ENCODE results near the gene CT47C1. TPM values are rescaled to one million over a fixed set of nuclear protein-coding genes. Genes with fewer than 3 reads are reported as not detected.

CT47C1 gene
- total RNA-seq, 1 experiment from 2014 or later: not detected

GRCh38 chrX:119095936-119096335 lies 23.1 kb downstream of the CT47C1 start:
- H3K9me3 ChIP-seq (ENCODE audit: control insufficient read depth, low read depth, low read length): peaks cover 71% of the 10 kb centered on the region
- no peak overlapping the region for H2BK20ac ChIP-seq (ENCODE audit: low read depth, low read length, poor library complexity, severe bottlenecking)
- no peak overlapping the region for H3K23ac ChIP-seq (ENCODE audit: insufficient read length, low read depth, low read length)
- no peak for DNase-seq
- no peak overlapping the region for H4K5ac ChIP-seq (ENCODE audit: insufficient read length, low read depth, low read length)
- H2AFZ ChIP-seq (ENCODE audit: low read length): no peak overlapping the region
- H3K27me3 ChIP-seq (ENCODE audit: insufficient read depth, low read length): no peaks in the 10 kb centered on the region
- no peak overlapping the region for H3K14ac ChIP-seq (ENCODE audit: insufficient read depth, low read length)
- peaks cover 68 to 71% of the 10 kb centered on the region in 2 experiments for H3K9me3 Mint-ChIP-seq
- H3K79me1 ChIP-seq (ENCODE audit: insufficient read depth, low read depth, low read length, poor library complexity, severe bottlenecking): no peaks in the 10 kb centered on the region
- H3K4me2 ChIP-seq (ENCODE audit: insufficient read depth, insufficient read length, low read length): no peak overlapping the region
- H3K79me2 ChIP-seq (ENCODE audit: insufficient read depth, low read length): no peaks in the 10 kb centered on the region
- no peak overlapping the region for H3K4me3 Mint-ChIP-seq
- no peak overlapping the region for H2AK5ac ChIP-seq (ENCODE audit: insufficient read length, low read length)
- H3K4me1 Mint-ChIP-seq: peaks cover 5 to 7% of the 10 kb centered on the region in 2 experiments
- H4K91ac ChIP-seq (ENCODE audit: insufficient read length, low read depth, low read length): no peak overlapping the region
- no peak overlapping the region for H3K56ac ChIP-seq (ENCODE audit: insufficient read length, low read depth, low read length)
- no peak overlapping the region for H2BK15ac ChIP-seq (ENCODE audit: low read depth, low read length)
- no peaks in the 10 kb centered on the region for H3K23me2 ChIP-seq (ENCODE audit: insufficient read length, low read depth, low read length, poor library complexity, severe bottlenecking)
- H3K27me3 Mint-ChIP-seq (ENCODE audit: low read depth): peaks cover 4% of the 10 kb centered on the region; the same call in 1 of the 2 replicates
- no peak for TF ChIP-seq CTCF (conservative IDR thresholded peaks at IDR 0.05)
- no peak overlapping the region for H3K4ac ChIP-seq (ENCODE audit: low read depth, low read length)
- no peaks in the 10 kb centered on the region; a peak in 1 of 7 replicates for H3K36me3 Mint-ChIP-seq (ENCODE audit: insufficient read depth in 1 of 3, low read depth in 3 of 3)
- H2BK5ac ChIP-seq (ENCODE audit: insufficient read length, low read length): no peak overlapping the region
- no peak overlapping the region for H3K18ac ChIP-seq (ENCODE audit: insufficient read length, low read depth, low read length)
- H2BK120ac ChIP-seq (ENCODE audit: low read depth, low read length, poor library complexity, severe bottlenecking): no peak overlapping the region
- H4K8ac ChIP-seq (replicated peaks; ENCODE audit: insufficient read length, low read depth, low read length): no peak overlapping the region
- no peak overlapping the region for H3K27ac ChIP-seq (ENCODE audit: insufficient read length, low read depth, low read length)
- H2BK12ac ChIP-seq (ENCODE audit: insufficient read length, low read depth, low read length): no peak overlapping the region
- H3K9ac ChIP-seq (ENCODE audit: extremely low read depth, insufficient read length, low read length): no peak overlapping the region
- H3T11ph ChIP-seq (ENCODE audit: low read length): no peak overlapping the region
- H3K4me1 ChIP-seq (ENCODE audit: insufficient read depth, low read length): no peaks in the 10 kb centered on the region
- no peaks in the 10 kb centered on the region for H4K20me1 ChIP-seq (ENCODE audit: control insufficient read depth, insufficient read depth, insufficient read length)
- no peak overlapping the region; a peak in 1 of 7 replicates for H3K27ac Mint-ChIP-seq
